ENCODE results near the gene TP53BP1.

TP53BP1 gene

GRCh38 chr15:43436395-43436794 is 56.6 kb downstream of the TP53BP1 start:
- H3K4me3 ChIP-seq (ENCODE audit: low read depth in 1 of 2, low read length in 2 of 2), result no peak overlapping the region
- no peaks in the 10 kb centered on the region for H3K9me3 ChIP-seq (ENCODE audit: low read length)
- H3K36me3 ChIP-seq (ENCODE audit: insufficient read depth, low read length), result peaks cover 36% of the 10 kb centered on the region
- peaks cover 8% of the 10 kb centered on the region for H3K4me1 ChIP-seq (ENCODE audit: insufficient read depth, low read length)
- no peak overlapping the region for H3K9ac ChIP-seq (ENCODE audit: low read length)
- no peaks in the 10 kb centered on the region for H3K27me3 ChIP-seq (ENCODE audit: control insufficient read depth in 1 of 2, insufficient read depth in 2 of 2, low read length in 2 of 2)
- H3K27ac ChIP-seq (ENCODE audit: low read depth, low read length), result no peak overlapping the region

GRCh38 chr15:43434446-43434845 is 58.5 kb downstream of the TP53BP1 start:
- H3K9ac ChIP-seq (ENCODE audit: low read length), result no peak overlapping the region
- no peaks in the 10 kb centered on the region for H3K9me3 ChIP-seq (ENCODE audit: low read length)
- no peak overlapping the region for H3K27ac ChIP-seq (ENCODE audit: low read depth, low read length)
- no peaks in the 10 kb centered on the region for H3K27me3 ChIP-seq (ENCODE audit: control insufficient read depth in 1 of 2, insufficient read depth in 2 of 2, low read length in 2 of 2)
- H3K4me1 ChIP-seq (ENCODE audit: insufficient read depth, low read length), result no peaks in the 10 kb centered on the region
- H3K4me3 ChIP-seq (ENCODE audit: low read depth in 1 of 2, low read length in 2 of 2), result no peak overlapping the region
- H3K36me3 ChIP-seq (ENCODE audit: insufficient read depth, low read length), result peaks cover 45% of the 10 kb centered on the region

GRCh38 chr15:43433661-43434303 is 59.2 kb downstream of the TP53BP1 start:
- H3K9ac ChIP-seq (ENCODE audit: low read length), result no peak overlapping the region
- no peaks in the 10 kb centered on the region for H3K27me3 ChIP-seq (ENCODE audit: control insufficient read depth in 1 of 2, insufficient read depth in 2 of 2, low read length in 2 of 2)
- peaks cover 45% of the 10 kb centered on the region for H3K36me3 ChIP-seq (ENCODE audit: insufficient read depth, low read length)
- no peak overlapping the region for H3K27ac ChIP-seq (ENCODE audit: low read depth, low read length)
- no peak overlapping the region for H3K4me3 ChIP-seq (ENCODE audit: low read depth in 1 of 2, low read length in 2 of 2)
- H3K9me3 ChIP-seq (ENCODE audit: low read length), result no peaks in the 10 kb centered on the region
- no peaks in the 10 kb centered on the region for H3K4me1 ChIP-seq (ENCODE audit: insufficient read depth, low read length)

GRCh38 chr15:43433165-43433564 is 59.8 kb downstream of the TP53BP1 start:
- H3K4me1 ChIP-seq (ENCODE audit: insufficient read depth, low read length), result no peaks in the 10 kb centered on the region
- no peak overlapping the region for H3K4me3 ChIP-seq (ENCODE audit: low read depth in 1 of 2, low read length in 2 of 2)
- H3K9ac ChIP-seq (ENCODE audit: low read length), result no peak overlapping the region
- peaks cover 44% of the 10 kb centered on the region for H3K36me3 ChIP-seq (ENCODE audit: insufficient read depth, low read length)
- no peaks in the 10 kb centered on the region for H3K27me3 ChIP-seq (ENCODE audit: control insufficient read depth in 1 of 2, insufficient read depth in 2 of 2, low read length in 2 of 2)
- H3K27ac ChIP-seq (ENCODE audit: low read depth, low read length), result no peak overlapping the region
- H3K9me3 ChIP-seq (ENCODE audit: low read length), result no peaks in the 10 kb centered on the region

GRCh38 chr15:43429687-43430086 is 63.3 kb downstream of the TP53BP1 start:
- Histone ChIP-seq H3K9me3 (ENCODE audit: low read length) (no peaks in the 10 kb centered on the region), H3K4me1 (ENCODE audit: insufficient read depth, low read length) (no peaks in the 10 kb centered on the region), H3K27me3 (ENCODE audit: control insufficient read depth in 1 of 2, insufficient read depth in 2 of 2, low read length in 2 of 2) (no peaks in the 10 kb centered on the region), H3K36me3 (ENCODE audit: insufficient read depth, low read length) (peaks cover 54% of the 10 kb centered on the region), H3K9ac (ENCODE audit: low read length) (no peak overlapping the region), H3K4me3 (ENCODE audit: low read depth in 1 of 2, low read length in 2 of 2) (no peak overlapping the region), H3K27ac (ENCODE audit: low read depth, low read length) (no peak overlapping the region)

- Histone ChIP-seq H3K27me3 (ENCODE audit: control insufficient read depth in 1 of 2, insufficient read depth in 2 of 2, low read length in 2 of 2) (no peaks in the 10 kb centered on the region), H3K9me3 (ENCODE audit: low read length) (no peaks in the 10 kb centered on the region), H3K27ac (ENCODE audit: low read depth, low read length) (no peak overlapping the region), H3K4me3 (ENCODE audit: low read depth in 1 of 2, low read length in 2 of 2) (no peak overlapping the region), H3K36me3 (ENCODE audit: insufficient read depth, low read length) (peaks cover 71% of the 10 kb centered on the region), H3K4me1 (ENCODE audit: insufficient read depth, low read length) (no peaks in the 10 kb centered on the region), H3K9ac (ENCODE audit: low read length) (no peak overlapping the region)
These were observed 69.2 kb downstream of the TP53BP1 start for GRCh38 chr15:43423793-43424192.

GRCh38 chr15:43420876-43421275 is 72.1 kb downstream of the TP53BP1 start:
- peaks cover 72% of the 10 kb centered on the region for H3K36me3 ChIP-seq (ENCODE audit: insufficient read depth, low read length)
- H3K27me3 ChIP-seq (ENCODE audit: control insufficient read depth in 1 of 2, insufficient read depth in 2 of 2, low read length in 2 of 2), result no peaks in the 10 kb centered on the region
- no peaks in the 10 kb centered on the region for H3K4me1 ChIP-seq (ENCODE audit: insufficient read depth, low read length)
- H3K27ac ChIP-seq (ENCODE audit: low read depth, low read length), result no peak overlapping the region
- no peak overlapping the region for H3K9ac ChIP-seq (ENCODE audit: low read length)
- H3K9me3 ChIP-seq (ENCODE audit: low read length), result no peaks in the 10 kb centered on the region
- H3K4me3 ChIP-seq (ENCODE audit: low read depth in 1 of 2, low read length in 2 of 2), result no peak overlapping the region

- no peak overlapping the region for H3K4me3 ChIP-seq (ENCODE audit: low read depth in 1 of 2, low read length in 2 of 2)
- H3K27ac ChIP-seq (ENCODE audit: low read depth, low read length), result no peak overlapping the region
- H3K9ac ChIP-seq (ENCODE audit: low read length), result no peak overlapping the region
- no peaks in the 10 kb centered on the region for H3K27me3 ChIP-seq (ENCODE audit: control insufficient read depth in 1 of 2, insufficient read depth in 2 of 2, low read length in 2 of 2)
- no peaks in the 10 kb centered on the region for H3K9me3 ChIP-seq (ENCODE audit: low read length)
- peaks cover 77% of the 10 kb centered on the region for H3K36me3 ChIP-seq (ENCODE audit: insufficient read depth, low read length)
- H3K4me1 ChIP-seq (ENCODE audit: insufficient read depth, low read length), result no peaks in the 10 kb centered on the region
These were observed 72.5 kb downstream of the TP53BP1 start for GRCh38 chr15:43420435-43420834.

- no peak overlapping the region for H3K4me3 ChIP-seq (ENCODE audit: low read depth in 1 of 2, low read length in 2 of 2)
- no peaks in the 10 kb centered on the region for H3K4me1 ChIP-seq (ENCODE audit: insufficient read depth, low read length)
- no peak overlapping the region for H3K9ac ChIP-seq (ENCODE audit: low read length)
- peaks cover 80% of the 10 kb centered on the region for H3K36me3 ChIP-seq (ENCODE audit: insufficient read depth, low read length)
- H3K9me3 ChIP-seq (ENCODE audit: low read length), result no peaks in the 10 kb centered on the region
- H3K27ac ChIP-seq (ENCODE audit: low read depth, low read length), result no peak overlapping the region
- H3K27me3 ChIP-seq (ENCODE audit: control insufficient read depth in 1 of 2, insufficient read depth in 2 of 2, low read length in 2 of 2), result no peaks in the 10 kb centered on the region
These were observed 78.8 kb downstream of the TP53BP1 start for GRCh38 chr15:43414196-43414595.

- H3K27ac ChIP-seq (ENCODE audit: low read depth, low read length), result no peak overlapping the region
- H3K27me3 ChIP-seq (ENCODE audit: control insufficient read depth in 1 of 2, insufficient read depth in 2 of 2, low read length in 2 of 2), result no peaks in the 10 kb centered on the region
- peaks cover 5% of the 10 kb centered on the region for H3K4me1 ChIP-seq (ENCODE audit: insufficient read depth, low read length)
- H3K36me3 ChIP-seq (ENCODE audit: insufficient read depth, low read length), result peaks cover 94% of the 10 kb centered on the region
- H3K9me3 ChIP-seq (ENCODE audit: low read length), result no peaks in the 10 kb centered on the region
- H3K4me3 ChIP-seq (ENCODE audit: low read depth in 1 of 2, low read length in 2 of 2), result no peak overlapping the region
- no peak overlapping the region for H3K9ac ChIP-seq (ENCODE audit: low read length)
These were observed 80.9 kb downstream of the TP53BP1 start for GRCh38 chr15:43412096-43412495.

GRCh38 chr15:43410572-43411214 is 82.3 kb downstream of the TP53BP1 start:
- Histone ChIP-seq H3K27ac (ENCODE audit: low read depth, low read length) (no peak overlapping the region), H3K9me3 (ENCODE audit: low read length) (no peaks in the 10 kb centered on the region), H3K9ac (ENCODE audit: low read length) (no peak overlapping the region), H3K4me1 (ENCODE audit: insufficient read depth, low read length) (peaks cover 18% of the 10 kb centered on the region), H3K27me3 (ENCODE audit: control insufficient read depth in 1 of 2, insufficient read depth in 2 of 2, low read length in 2 of 2) (no peaks in the 10 kb centered on the region), H3K4me3 (ENCODE audit: low read depth in 1 of 2, low read length in 2 of 2) (no peak overlapping the region), H3K36me3 (ENCODE audit: insufficient read depth, low read length) (peaks cover 84% of the 10 kb centered on the region)

- no peak overlapping the region for H3K27ac ChIP-seq (ENCODE audit: low read depth, low read length)
- no peaks in the 10 kb centered on the region for H3K9me3 ChIP-seq (ENCODE audit: low read length)
- no peaks in the 10 kb centered on the region for H3K27me3 ChIP-seq (ENCODE audit: control insufficient read depth in 1 of 2, insufficient read depth in 2 of 2, low read length in 2 of 2)
- H3K4me3 ChIP-seq (ENCODE audit: low read depth in 1 of 2, low read length in 2 of 2), result no peak overlapping the region
- peaks cover 79% of the 10 kb centered on the region for H3K36me3 ChIP-seq (ENCODE audit: insufficient read depth, low read length)
- H3K4me1 ChIP-seq (ENCODE audit: insufficient read depth, low read length), result peaks cover 18% of the 10 kb centered on the region
- no peak overlapping the region for H3K9ac ChIP-seq (ENCODE audit: low read length)
These were observed 84.2 kb downstream of the TP53BP1 start for GRCh38 chr15:43408789-43409188.

All from muscle layer of colon (tissue), 2 donors.